PC-3 (cell line): ENCODE measurements around the gene AKAP17A. TPM values are rescaled to one million over a fixed set of nuclear protein-coding genes. Genes with fewer than 3 reads are reported as not detected.
"Not testable (repeated sequence)": the region's sequence is repeated elsewhere in the genome, so short reads cannot be mapped to it uniquely, and the experiment has no call there.

ENCODE experiments used
- ATAC-seq: fragments of 200-7000 bp; cut with Tn5 transposase; 2 replicates; pipeline ENCODE4 v1.9.1; 2020; ENCODE audit warnings: mild to moderate bottlenecking, moderate library complexity
- BruUV-seq: library from RNA; stranded (reverse); fragments of 400-500 nt; replicated peaks from 2 replicates; lab custom pipeline; 2021; lab: Mats Ljungman, UMichigan
- CTCF ChIA-PET: fragments of 300-600 bp; sonication (Branson Sonifier 250); formaldehyde crosslinking; loops from one replicate; lab custom pipeline; 2022; ENCODE audit warnings: antibody characterized with exemption; lab: Charles Lee
- POLR2A ChIA-PET: fragments of 300-600 bp; sonication (Branson Sonifier 250); formaldehyde crosslinking; loops from one replicate; lab custom pipeline; 2022; ENCODE audit warnings: antibody characterized with exemption; ENCODE audit not compliant: unreplicated experiment; lab: Charles Lee
- DNase-seq: peaks from one replicate; pipeline ENCODE4 v3.0.0-alpha.2; 2015
- H2AFZ ChIP-seq: fragments of 300-600 bp; sonication (generic); 2 replicates; pipeline ENCODE4 v1.6.0; 2016; ENCODE audit warnings: antibody characterized with exemption, low read length
- H3F3A ChIP-seq: fragments of 300-600 bp; sonication (generic); one replicate; pipeline ENCODE4 v1.6.0; 2017; ENCODE audit warnings: antibody characterized with exemption, low read length, control low read depth, mild to moderate bottlenecking; ENCODE audit not compliant: unreplicated experiment
- H3K27ac ChIP-seq: fragments of 300-600 bp; sonication (generic); 2 replicates; pipeline ENCODE4 v1.5.1; 2016; ENCODE audit warnings: mild to moderate bottlenecking, low read length
- H3K27me3 ChIP-seq: fragments of 300-600 bp; sonication (generic); 2 replicates; pipeline ENCODE4 v1.6.1; 2016; ENCODE audit warnings: low read length, mixed read lengths
- H3K36me3 ChIP-seq: fragments of 300-600 bp; sonication (generic); 2 replicates; pipeline ENCODE4 v1.6.1; 2016; ENCODE audit warnings: low read depth, mixed run types, low read length, mixed read lengths
- H3K4me1 ChIP-seq: fragments of 300-600 bp; sonication (generic); 2 replicates; pipeline ENCODE4 v1.5.1; 2016; ENCODE audit warnings: low read length; ENCODE audit not compliant: insufficient read depth
- H3K4me2 ChIP-seq: fragments of 300-600 bp; sonication (generic); 2 replicates; pipeline ENCODE4 v1.6.0; 2016; ENCODE audit warnings: low read length
- H3K4me3 ChIP-seq: fragments of 300-600 bp; sonication (generic); 2 replicates; pipeline ENCODE4 v1.5.1; 2016; ENCODE audit warnings: mild to moderate bottlenecking, low read length, mixed read lengths
- H3K79me2 ChIP-seq: fragments of 300-600 bp; sonication (generic); 2 replicates; pipeline ENCODE4 v1.6.1; 2017; ENCODE audit warnings: low read length, mixed read lengths
- H3K9ac ChIP-seq: fragments of 300-600 bp; sonication (generic); 2 replicates; pipeline ENCODE4 v1.6.0; 2016; ENCODE audit warnings: mild to moderate bottlenecking, low read length
- H3K9me2 ChIP-seq: fragments of 300-600 bp; sonication (generic); replicated peaks from 2 replicates; pipeline ENCODE4 v1.6.1; 2016; ENCODE audit warnings: mixed run types, low read length, mixed read lengths
- H3K9me3 ChIP-seq: fragments of 300-600 bp; sonication (generic); 2 replicates; pipeline ENCODE4 v1.6.1; 2016; ENCODE audit warnings: low read length, mixed read lengths
- H4K20me1 ChIP-seq: fragments of 300-600 bp; sonication (generic); 2 replicates; pipeline ENCODE4 v1.6.1; 2016; ENCODE audit warnings: low read length, mixed read lengths
- CTCF ChIP-seq: fragments of 300-600 bp; sonication (generic); conservative IDR thresholded peaks from 2 replicates; pipeline ENCODE4 v1.5.1; 2017; ENCODE audit warnings: antibody characterized with exemption, low read depth, mild to moderate bottlenecking, low read length
- EZH2 ChIP-seq: fragments of 300-600 bp; sonication (generic); IDR thresholded peaks from one replicate; pipeline ENCODE4 v1.6.1; 2017; ENCODE audit warnings: antibody characterized with exemption, mild to moderate bottlenecking, low read length; ENCODE audit not compliant: unreplicated experiment
- EZH2phosphoT487 ChIP-seq: fragments of 300-600 bp; sonication (generic); IDR thresholded peaks from 2 replicates; pipeline ENCODE4 v1.6.1; 2018; ENCODE audit warnings: mild to moderate bottlenecking, antibody characterized with exemption, low read length, borderline replicate concordance
- intact Hi-C: fragments of 100-400 bp; cut with micrococcal nuclease; formaldehyde crosslinking; loops from 2 replicates; pipeline ENCODE4 v1.9.0; 2023
- total RNA-seq: library from RNA; depleted of rRNA; stranded (reverse); fragments of >200 nt; gene quantifications from 2 replicates; pipeline ENCODE4 v1.2.3, GENCODE V29; 2014

Gene AKAP17A
- total RNA-seq, 1 experiment from 2014 or later = 36.8 TPM

GRCh38 chrX:1558761-1559468 lies 32.5 kb upstream of the AKAP17A start:
- Histone ChIP-seq H3K27ac (no peak overlapping the region), H3F3A (no peaks in the 10 kb centered on the region), H3K4me1 (no peaks in the 10 kb centered on the region), H3K4me2 (no peak overlapping the region), H2AFZ (no peak overlapping the region), H3K9me3 (no peaks in the 10 kb centered on the region), H3K9ac (no peak overlapping the region), H3K4me3 (no peak overlapping the region), H3K9me2 (no peaks in the 10 kb centered on the region), H4K20me1 (no peaks in the 10 kb centered on the region), H3K36me3 (no peaks in the 10 kb centered on the region), H3K27me3 (no peaks in the 10 kb centered on the region), H3K79me2 (no peaks in the 10 kb centered on the region)
- BruUV-seq = no TSS peak
- DNase-seq (no peak), ATAC-seq (no peak)
- intact Hi-C loops = no loop called here
- ChIA-PET CTCF (no interaction called here), POLR2A (no interaction called here)
- no peak for TF ChIP-seq EZH2
- TF ChIP-seq EZH2phosphoT487 = no peak
- TF ChIP-seq CTCF = no peak

- BruUV-seq = no TSS peak
- no peak overlapping the region for H3K4me2 ChIP-seq
- no peak overlapping the region for H3K27ac ChIP-seq
- TF ChIP-seq EZH2phosphoT487 (no peak), EZH2 (no peak), CTCF (no peak)
- intact Hi-C loops = no loop called here
- ChIA-PET CTCF (no interaction called here), POLR2A (no interaction called here)
- H3K27me3 ChIP-seq = no peaks in the 10 kb centered on the region
- no peak overlapping the region for H2AFZ ChIP-seq
- H3K9ac ChIP-seq = no peak overlapping the region
- no peak overlapping the region for H3K4me3 ChIP-seq
- H3K9me2 ChIP-seq = no peaks in the 10 kb centered on the region
- H3K36me3 ChIP-seq = no peaks in the 10 kb centered on the region
- no peaks in the 10 kb centered on the region for H3K4me1 ChIP-seq
- H3F3A ChIP-seq = no peaks in the 10 kb centered on the region
- no peaks in the 10 kb centered on the region for H3K79me2 ChIP-seq
- H4K20me1 ChIP-seq = no peaks in the 10 kb centered on the region
- DNase-seq (no peak), ATAC-seq (no peak)
- no peaks in the 10 kb centered on the region for H3K9me3 ChIP-seq
These were observed 30.2 kb upstream of the AKAP17A start for GRCh38 chrX:1561164-1561563.

- H3K9me3 ChIP-seq, H3K4me2 ChIP-seq, H2AFZ ChIP-seq, H3K27me3 ChIP-seq, H4K20me1 ChIP-seq, H3K4me3 ChIP-seq, ATAC-seq, DNase-seq, H3K9me2 ChIP-seq, H3F3A ChIP-seq, H3K9ac ChIP-seq, POLR2A ChIA-PET, H3K27ac ChIP-seq, H3K4me1 ChIP-seq, BruUV-seq, H3K79me2 ChIP-seq, CTCF ChIA-PET, intact Hi-C loops, H3K36me3 ChIP-seq: not testable (repeated sequence)
These were observed 27.3 kb upstream of the AKAP17A start for GRCh38 chrX:1564077-1564476.
